Activated naive CD8-positive, alpha-beta T cell (primary cell): Measurements from ENCODE around the gene LGMN.

Experiments used
- H3K27ac Mint-ChIP-seq: one replicate; pipeline ENCODE4 v1.8.0; 2021; ENCODE audit warnings: mixed read lengths
- H3K27me3 Mint-ChIP-seq: one replicate; pipeline ENCODE4 v1.8.0; 2021; ENCODE audit warnings: mixed read lengths
- H3K36me3 Mint-ChIP-seq: one replicate; pipeline ENCODE4 v1.8.0; 2021; ENCODE audit warnings: mixed read lengths
- H3K4me1 Mint-ChIP-seq: one replicate; pipeline ENCODE4 v1.8.0; 2021; ENCODE audit warnings: low read depth, mixed read lengths
- H3K4me3 Mint-ChIP-seq: one replicate; pipeline ENCODE4 v1.8.0; 2021; ENCODE audit warnings: mild to moderate bottlenecking, mixed read lengths
- H3K9me3 Mint-ChIP-seq: one replicate; pipeline ENCODE4 v1.8.0; 2021; ENCODE audit warnings: low read depth, mixed read lengths

The LGMN gene

DNA sequence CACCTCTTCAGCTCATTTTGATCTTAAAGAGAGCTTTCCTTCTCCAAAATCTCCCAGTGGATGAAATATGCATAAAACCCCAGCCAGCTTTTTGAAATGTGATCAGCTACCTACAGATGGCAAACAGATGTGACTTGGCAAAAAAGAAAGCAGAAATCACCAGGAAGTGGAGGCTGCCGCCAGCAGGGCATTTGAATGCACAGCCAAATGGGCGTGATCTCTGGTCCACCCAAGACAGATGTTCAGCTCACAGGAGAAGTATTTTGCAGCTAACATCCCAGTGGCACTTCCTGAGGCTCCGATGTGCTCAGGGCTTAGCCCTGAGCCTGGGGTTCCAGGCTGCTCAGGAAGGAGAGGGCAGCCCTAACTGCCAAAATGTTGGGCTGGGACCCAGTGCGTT is 78.3 kb downstream of the LGMN start:
- Mint-ChIP-seq H3K4me1 (peaks cover 83% of the 10 kb centered on the region), H3K36me3 (peaks cover 11% of the 10 kb centered on the region), H3K4me3 (no peak overlapping the region), H3K27ac (peak overlapping the region; percentile 87), H3K27me3 (no peaks in the 10 kb centered on the region), H3K9me3 (no peaks in the 10 kb centered on the region)

DNA sequence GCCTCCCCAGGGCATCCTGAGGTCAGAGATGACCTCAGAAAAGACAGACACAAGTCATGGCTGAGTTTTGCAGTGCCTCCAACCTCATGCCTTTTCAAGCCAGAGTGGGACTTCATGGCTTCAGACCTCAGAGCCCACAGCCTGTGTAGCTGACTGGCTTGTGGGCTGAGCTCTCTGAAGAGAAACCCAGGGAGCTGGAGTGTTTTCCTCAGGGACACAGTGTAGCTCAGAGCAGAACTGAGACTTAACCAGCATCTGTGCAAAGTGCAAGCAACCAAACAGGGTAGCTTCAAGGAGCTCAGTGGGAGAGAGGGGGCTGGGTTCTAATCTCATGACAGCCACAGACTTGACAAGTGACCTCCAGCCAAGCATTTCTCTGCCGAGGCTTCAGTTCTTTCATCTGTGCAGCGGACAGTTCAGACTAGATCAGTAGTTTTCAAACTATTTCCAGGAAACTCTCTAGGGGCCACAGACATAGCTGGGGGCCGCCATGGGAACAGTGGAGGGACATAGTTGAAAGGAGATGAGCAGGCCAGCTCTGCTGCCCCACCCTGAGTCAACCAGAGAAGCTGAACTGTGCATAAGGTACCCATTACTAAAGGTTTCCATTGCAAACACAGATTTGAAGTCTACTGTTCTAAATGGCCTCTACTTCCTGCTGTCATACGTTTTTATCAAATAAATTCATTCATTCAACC is 80.0 kb downstream of the LGMN start:
- H3K9me3 Mint-ChIP-seq = no peaks in the 10 kb centered on the region
- no peaks in the 10 kb centered on the region for H3K27me3 Mint-ChIP-seq
- peaks cover 86% of the 10 kb centered on the region for H3K4me1 Mint-ChIP-seq
- H3K27ac Mint-ChIP-seq = peak overlapping the region; percentile 88
- H3K36me3 Mint-ChIP-seq = peaks cover 21% of the 10 kb centered on the region
- H3K4me3 Mint-ChIP-seq = peak overlapping the region; percentile 27

DNA sequence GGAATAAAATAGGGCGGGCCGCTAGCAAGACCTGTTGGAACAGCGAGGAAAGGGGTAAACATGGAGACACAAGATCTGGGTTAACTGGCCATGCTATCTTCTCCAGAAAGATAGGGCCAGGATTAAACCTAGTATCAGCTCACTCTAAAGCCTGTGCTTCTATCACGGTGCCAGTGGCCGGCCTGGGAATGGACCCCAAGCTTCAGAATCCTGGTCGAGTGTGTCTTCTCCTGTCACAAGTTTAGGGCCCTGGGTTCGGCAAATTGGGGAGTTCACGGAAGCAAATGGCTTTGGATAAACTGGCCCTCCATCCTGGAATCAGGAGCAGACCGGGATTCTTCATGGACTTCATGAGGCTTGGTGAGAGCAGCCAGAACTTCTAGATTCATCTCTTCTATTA is 82.2 kb downstream of the LGMN start:
- H3K27ac Mint-ChIP-seq = peak overlapping the region; percentile 95
- peaks cover 26% of the 10 kb centered on the region for H3K36me3 Mint-ChIP-seq
- H3K4me3 Mint-ChIP-seq = no peak overlapping the region
- H3K4me1 Mint-ChIP-seq = peaks cover 91% of the 10 kb centered on the region
- no peaks in the 10 kb centered on the region for H3K27me3 Mint-ChIP-seq
- no peaks in the 10 kb centered on the region for H3K9me3 Mint-ChIP-seq

DNA sequence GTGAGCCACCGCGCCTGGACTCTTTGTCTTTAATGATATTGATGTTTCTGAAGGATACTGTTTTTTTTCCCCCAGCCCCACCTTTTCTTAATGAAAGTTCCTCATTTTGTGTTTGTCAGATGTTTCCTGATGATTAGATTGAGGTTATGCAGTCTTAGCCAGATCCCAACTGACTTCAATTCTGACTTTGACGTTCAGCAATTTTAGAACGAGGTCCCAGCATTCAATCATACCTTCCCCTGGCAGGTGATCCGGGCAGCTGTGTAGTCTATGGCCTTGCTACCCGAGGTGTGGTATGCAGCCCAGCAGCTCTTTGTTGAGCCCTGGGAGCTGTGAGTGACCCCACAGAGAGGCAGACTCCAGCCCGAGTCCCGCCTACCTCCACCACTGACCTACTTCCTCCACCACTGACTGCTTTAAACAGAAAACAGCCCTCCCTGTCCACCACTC is 82.7 kb downstream of the LGMN start:
- H3K4me1 Mint-ChIP-seq = peaks cover 90% of the 10 kb centered on the region
- H3K27me3 Mint-ChIP-seq = no peaks in the 10 kb centered on the region
- H3K27ac Mint-ChIP-seq = peak overlapping the region; percentile 95
- H3K9me3 Mint-ChIP-seq = no peaks in the 10 kb centered on the region
- H3K36me3 Mint-ChIP-seq = peaks cover 23% of the 10 kb centered on the region
- no peak overlapping the region for H3K4me3 Mint-ChIP-seq

GRCh38 chr14:92663049-92663448 is 85.4 kb downstream of the LGMN start:
- peaks cover 24% of the 10 kb centered on the region for H3K36me3 Mint-ChIP-seq
- H3K27me3 Mint-ChIP-seq = no peaks in the 10 kb centered on the region
- no peaks in the 10 kb centered on the region for H3K9me3 Mint-ChIP-seq
- H3K4me3 Mint-ChIP-seq = no peak overlapping the region
- peaks cover 90% of the 10 kb centered on the region for H3K4me1 Mint-ChIP-seq
- peak overlapping the region; percentile 76 for H3K27ac Mint-ChIP-seq

GRCh38 chr14:92660571-92660970 is 87.9 kb downstream of the LGMN start:
- Mint-ChIP-seq H3K9me3 (no peaks in the 10 kb centered on the region), H3K27ac (peak overlapping the region; percentile 99), H3K36me3 (peaks cover 26% of the 10 kb centered on the region), H3K27me3 (no peaks in the 10 kb centered on the region), H3K4me1 (peaks cover 92% of the 10 kb centered on the region), H3K4me3 (no peak overlapping the region)

GRCh38 chr14:92659765-92660561 is 88.5 kb downstream of the LGMN start:
- Mint-ChIP-seq H3K36me3 (peaks cover 30% of the 10 kb centered on the region), H3K9me3 (no peaks in the 10 kb centered on the region), H3K27me3 (no peaks in the 10 kb centered on the region), H3K4me1 (peaks cover 94% of the 10 kb centered on the region), H3K4me3 (no peak overlapping the region), H3K27ac (peak overlapping the region; percentile 99)

DNA sequence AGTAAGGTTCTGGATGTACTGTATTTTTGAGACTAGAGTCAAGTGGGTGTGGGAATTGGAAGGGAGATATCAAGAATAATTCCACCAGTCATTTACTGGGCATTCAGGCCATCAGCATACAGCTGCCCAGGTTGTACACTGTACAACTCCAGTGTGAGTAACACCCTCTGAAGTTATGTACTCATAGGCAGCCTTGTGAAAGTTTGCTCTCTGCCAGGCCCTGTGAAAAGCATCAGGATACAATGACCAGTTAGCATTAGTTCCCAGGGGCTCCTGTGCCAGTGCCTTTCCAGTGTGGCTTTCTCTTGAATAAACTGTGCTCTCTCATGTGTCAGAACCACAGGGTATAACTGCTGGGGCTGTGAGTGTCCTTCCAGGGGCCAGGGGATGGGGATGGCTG is 89.7 kb downstream of the LGMN start:
- peaks cover 22% of the 10 kb centered on the region for H3K36me3 Mint-ChIP-seq
- peak overlapping the region; percentile 99 for H3K27ac Mint-ChIP-seq
- H3K9me3 Mint-ChIP-seq = no peaks in the 10 kb centered on the region
- no peaks in the 10 kb centered on the region for H3K27me3 Mint-ChIP-seq
- peaks cover 93% of the 10 kb centered on the region for H3K4me1 Mint-ChIP-seq
- H3K4me3 Mint-ChIP-seq = peak overlapping the region; percentile 45

- Mint-ChIP-seq H3K4me1 (peaks cover 94% of the 10 kb centered on the region), H3K36me3 (peaks cover 24% of the 10 kb centered on the region), H3K4me3 (peak overlapping the region; percentile 45), H3K27ac (peak overlapping the region; percentile 99), H3K27me3 (no peaks in the 10 kb centered on the region), H3K9me3 (no peaks in the 10 kb centered on the region)
These were observed 90.3 kb downstream of the LGMN start for GRCh38 chr14:92658160-92658559.

- peaks cover 92% of the 10 kb centered on the region for H3K4me1 Mint-ChIP-seq
- no peaks in the 10 kb centered on the region for H3K9me3 Mint-ChIP-seq
- H3K27ac Mint-ChIP-seq = peak overlapping the region; percentile 99
- peaks cover 23% of the 10 kb centered on the region for H3K36me3 Mint-ChIP-seq
- peak overlapping the region; percentile 68 for H3K4me3 Mint-ChIP-seq
- H3K27me3 Mint-ChIP-seq = no peaks in the 10 kb centered on the region
These were observed 90.8 kb downstream of the LGMN start for GRCh38 chr14:92657457-92658142.

DNA sequence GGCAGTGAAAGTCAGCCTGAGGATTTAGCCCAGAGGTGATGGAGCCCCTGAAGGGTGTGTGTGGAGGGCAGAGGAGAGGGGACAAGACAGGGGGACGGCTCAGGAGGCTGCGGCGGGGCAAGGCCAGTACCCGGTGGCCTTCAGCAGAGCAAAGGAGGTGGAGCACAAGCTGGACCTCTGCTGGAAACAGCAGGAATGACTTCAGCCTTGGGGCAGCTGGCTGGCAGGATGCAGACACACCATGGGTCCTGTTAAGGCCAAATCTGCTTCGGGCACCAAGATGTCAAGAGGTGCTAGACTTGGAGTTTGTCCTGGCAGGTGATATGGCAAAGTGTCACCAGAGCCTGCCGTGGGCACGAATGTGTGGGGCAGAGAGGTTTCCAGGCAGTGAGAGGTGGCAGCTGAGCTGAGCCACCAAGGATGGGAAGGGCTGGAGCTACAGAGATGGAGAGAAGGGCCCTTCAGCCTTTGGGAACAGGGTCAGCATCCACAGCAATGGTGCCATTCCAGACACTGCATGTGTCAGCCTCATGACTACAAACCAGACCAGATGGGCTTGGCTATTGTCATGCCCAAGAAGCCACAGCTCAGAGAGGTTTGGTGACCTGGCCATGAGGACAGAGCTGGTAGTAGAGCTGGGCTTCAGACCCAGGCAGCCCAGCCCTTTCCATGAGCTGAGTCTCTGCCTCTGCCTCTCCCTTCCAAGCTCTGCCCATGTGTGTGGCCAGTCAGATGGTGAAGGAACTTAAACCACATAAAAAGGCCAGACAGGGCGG is 91.9 kb downstream of the LGMN start:
- Mint-ChIP-seq H3K36me3 (peaks cover 19% of the 10 kb centered on the region), H3K9me3 (no peaks in the 10 kb centered on the region), H3K27ac (peak overlapping the region; percentile 99), H3K27me3 (no peaks in the 10 kb centered on the region), H3K4me1 (peaks cover 87% of the 10 kb centered on the region), H3K4me3 (peak overlapping the region; percentile 89)

- Mint-ChIP-seq H3K27ac (peak overlapping the region; percentile 99), H3K9me3 (no peaks in the 10 kb centered on the region), H3K36me3 (peaks cover 19% of the 10 kb centered on the region), H3K4me3 (peak overlapping the region; percentile 89), H3K27me3 (no peaks in the 10 kb centered on the region), H3K4me1 (peaks cover 87% of the 10 kb centered on the region)
These were observed 92.8 kb downstream of the LGMN start for GRCh38 chr14:92655419-92656201.

GRCh38 chr14:92654239-92654901 is 94.1 kb downstream of the LGMN start:
- H3K27me3 Mint-ChIP-seq = no peaks in the 10 kb centered on the region
- H3K4me1 Mint-ChIP-seq = peaks cover 87% of the 10 kb centered on the region
- peaks cover 14% of the 10 kb centered on the region for H3K36me3 Mint-ChIP-seq
- H3K9me3 Mint-ChIP-seq = no peaks in the 10 kb centered on the region
- H3K27ac Mint-ChIP-seq = peak overlapping the region; percentile 96
- peak overlapping the region; percentile 98 for H3K4me3 Mint-ChIP-seq
